OCI-LY1 (cell line): ENCODE measurements around the gene MPO.

ENCODE experiments used
- H2AFZ ChIP-seq: fragments of 200-600 bp; sonication (generic), shearing (Covaris generic); 2 replicates; pipeline ENCODE4 v1.6.0; 2014; ENCODE audit warnings: antibody characterized with exemption, mild to moderate bottlenecking, low read length
- H3F3A ChIP-seq: fragments of 200-600 bp; sonication (generic), shearing (Covaris generic); 2 replicates; pipeline ENCODE4 v1.6.0; 2014; ENCODE audit warnings: mild to moderate bottlenecking, antibody characterized with exemption, low read length, moderate library complexity; ENCODE audit not compliant: insufficient read depth
- H3K27ac ChIP-seq: fragments of 200-600 bp; sonication (generic); 2 replicates; pipeline ENCODE4 v1.5.1; 2014; ENCODE audit warnings: low read length, mixed run types, mild to moderate bottlenecking, low read depth; ENCODE audit not compliant: poor library complexity, severe bottlenecking
- H3K27me3 ChIP-seq: fragments of 200-600 bp; sonication (generic); 2 replicates; pipeline ENCODE4 v1.6.0; 2014; ENCODE audit warnings: antibody characterized with exemption, mild to moderate bottlenecking, low read length, moderate library complexity; ENCODE audit not compliant: insufficient read depth
- H3K36me3 ChIP-seq: fragments of 200-600 bp; sonication (generic); 2 replicates; pipeline ENCODE4 v1.6.1; 2014; ENCODE audit warnings: mild to moderate bottlenecking, antibody characterized with exemption, low read length, moderate library complexity, mixed read lengths; ENCODE audit not compliant: insufficient read depth
- H3K4me1 ChIP-seq: fragments of 200-600 bp; sonication (generic); 2 replicates; pipeline ENCODE4 v1.5.1; 2014; ENCODE audit warnings: mild to moderate bottlenecking, low read length, moderate library complexity; ENCODE audit not compliant: insufficient read depth, severe bottlenecking
- H3K4me2 ChIP-seq: fragments of 200-600 bp; sonication (generic), shearing (Covaris generic); 2 replicates; pipeline ENCODE4 v1.6.1; 2014; ENCODE audit warnings: low read length
- H3K4me3 ChIP-seq: fragments of 200-600 bp; sonication (generic); 2 replicates; pipeline ENCODE4 v1.5.1; 2014; ENCODE audit warnings: low read length, low read depth, mild to moderate bottlenecking, mixed read lengths; ENCODE audit not compliant: poor library complexity, severe bottlenecking
- H3K79me2 ChIP-seq: fragments of 200-600 bp; shearing (Covaris generic); 2 replicates; pipeline ENCODE4 v1.6.1; 2016; ENCODE audit warnings: mixed run types, low read length, mixed read lengths; ENCODE audit not compliant: insufficient read depth
- H3K9ac ChIP-seq: fragments of 200-600 bp; sonication (generic), shearing (Covaris generic); 2 replicates; pipeline ENCODE4 v1.6.1; 2014; ENCODE audit warnings: mild to moderate bottlenecking, low read length, mixed read lengths
- H3K9me2 ChIP-seq: fragments of 200-600 bp; sonication (generic), shearing (Covaris generic); 2 replicates; pipeline ENCODE4 v1.6.1; 2014; ENCODE audit warnings: low read depth, mild to moderate bottlenecking, low read length, mixed read lengths
- H3K9me3 ChIP-seq: fragments of 200-600 bp; shearing (Covaris generic); 2 replicates; pipeline ENCODE4 v1.6.1; 2014; ENCODE audit warnings: low read length, mixed read lengths
- H4K20me1 ChIP-seq: fragments of 200-600 bp; sonication (generic), shearing (Covaris generic); 2 replicates; pipeline ENCODE4 v1.6.0; 2016; ENCODE audit warnings: mild to moderate bottlenecking, low read length; ENCODE audit not compliant: insufficient read depth
- CTCF ChIP-seq: fragments of 200-600 bp; sonication (generic), shearing (Covaris generic); IDR thresholded peaks from 2 replicates; pipeline ENCODE4 v1.5.1; 2017; ENCODE audit warnings: mild to moderate bottlenecking, antibody characterized with exemption, low read length, moderate library complexity, mixed read lengths
- EZH2 ChIP-seq: fragments of 200-600 bp; sonication (generic), shearing (Covaris generic); IDR thresholded peaks from 2 replicates; pipeline ENCODE4 v1.8.0; 2017; ENCODE audit warnings: borderline replicate concordance, mixed run types, mild to moderate bottlenecking, antibody characterized with exemption, low read length, moderate library complexity, mixed read lengths

Gene MPO

GRCh38 chr17:58246104-58246740 is 34.5 kb downstream of the MPO start:
- H3F3A ChIP-seq = no peaks in the 10 kb centered on the region
- TF ChIP-seq EZH2 (no peak), CTCF (no peak)
- H2AFZ ChIP-seq = no peak overlapping the region
- no peak overlapping the region for H3K9ac ChIP-seq
- no peaks in the 10 kb centered on the region for H3K9me3 ChIP-seq
- no peaks in the 10 kb centered on the region for H3K79me2 ChIP-seq
- H3K4me2 ChIP-seq = no peak overlapping the region
- no peaks in the 10 kb centered on the region for H3K36me3 ChIP-seq
- no peak overlapping the region for H3K27ac ChIP-seq
- no peaks in the 10 kb centered on the region for H3K9me2 ChIP-seq
- no peaks in the 10 kb centered on the region for H4K20me1 ChIP-seq
- no peak overlapping the region for H3K4me3 ChIP-seq
- peaks cover 4% of the 10 kb centered on the region for H3K4me1 ChIP-seq
- peaks cover 15% of the 10 kb centered on the region for H3K27me3 ChIP-seq

- no peak overlapping the region for H3K4me3 ChIP-seq
These were observed 35.2 kb downstream of the MPO start for GRCh38 chr17:58245428-58246103.

GRCh38 chr17:58244963-58245362 is 35.8 kb downstream of the MPO start:
- Histone ChIP-seq H3K27me3 (peaks cover 9% of the 10 kb centered on the region; the same call in 1 of the 2 replicates), H2AFZ (no peak overlapping the region)
- TF ChIP-seq EZH2 = no peak
- TF ChIP-seq CTCF = no peak

More at GRCh38 chr17:58245428-58246103, 35.2 kb downstream of the MPO start:
- Histone ChIP-seq H3K9me3 (no peaks in the 10 kb centered on the region), H3K9ac (no peak overlapping the region), H3K4me2 (no peak overlapping the region), H3F3A (no peaks in the 10 kb centered on the region), H4K20me1 (no peaks in the 10 kb centered on the region), H3K79me2 (no peaks in the 10 kb centered on the region), H3K4me1 (peaks cover 4% of the 10 kb centered on the region), H3K36me3 (no peaks in the 10 kb centered on the region), H3K27me3 (peaks cover 13% of the 10 kb centered on the region), H2AFZ (no peak overlapping the region), H3K27ac (no peak overlapping the region), H3K9me2 (no peaks in the 10 kb centered on the region)
- TF ChIP-seq EZH2 (no peak), CTCF (no peak)

More at GRCh38 chr17:58244963-58245362, 35.8 kb downstream of the MPO start:
- Histone ChIP-seq H3K4me2 (no peak overlapping the region), H3K36me3 (no peaks in the 10 kb centered on the region), H4K20me1 (no peaks in the 10 kb centered on the region), H3K4me1 (peaks cover 3% of the 10 kb centered on the region), H3K9ac (no peak overlapping the region), H3K27ac (no peak overlapping the region), H3K9me2 (no peaks in the 10 kb centered on the region), H3K79me2 (no peaks in the 10 kb centered on the region), H3K4me3 (no peak overlapping the region), H3F3A (no peaks in the 10 kb centered on the region), H3K9me3 (no peaks in the 10 kb centered on the region)
